ENCODE results near the gene SMIM35.

- TF ChIP-seq CTCF (IDR thresholded peaks at IDR 0.05) (no peak), POLR2A (IDR thresholded peaks at IDR 0.05) (no peak)
Measured at GRCh38 chr11:118068206-118068944, 18.4 kb downstream of the SMIM35 start.
